ENCODE data around the gene YWHAG.
"Not testable (repeated sequence)": the region's sequence is repeated elsewhere in the genome, so short reads cannot be mapped to it uniquely, and the experiment has no call there.

- TF ChIP-seq POLR2AphosphoS5 (IDR thresholded peaks at IDR 0.05) = not testable (repeated sequence)
- TF ChIP-seq, protein P1, sequence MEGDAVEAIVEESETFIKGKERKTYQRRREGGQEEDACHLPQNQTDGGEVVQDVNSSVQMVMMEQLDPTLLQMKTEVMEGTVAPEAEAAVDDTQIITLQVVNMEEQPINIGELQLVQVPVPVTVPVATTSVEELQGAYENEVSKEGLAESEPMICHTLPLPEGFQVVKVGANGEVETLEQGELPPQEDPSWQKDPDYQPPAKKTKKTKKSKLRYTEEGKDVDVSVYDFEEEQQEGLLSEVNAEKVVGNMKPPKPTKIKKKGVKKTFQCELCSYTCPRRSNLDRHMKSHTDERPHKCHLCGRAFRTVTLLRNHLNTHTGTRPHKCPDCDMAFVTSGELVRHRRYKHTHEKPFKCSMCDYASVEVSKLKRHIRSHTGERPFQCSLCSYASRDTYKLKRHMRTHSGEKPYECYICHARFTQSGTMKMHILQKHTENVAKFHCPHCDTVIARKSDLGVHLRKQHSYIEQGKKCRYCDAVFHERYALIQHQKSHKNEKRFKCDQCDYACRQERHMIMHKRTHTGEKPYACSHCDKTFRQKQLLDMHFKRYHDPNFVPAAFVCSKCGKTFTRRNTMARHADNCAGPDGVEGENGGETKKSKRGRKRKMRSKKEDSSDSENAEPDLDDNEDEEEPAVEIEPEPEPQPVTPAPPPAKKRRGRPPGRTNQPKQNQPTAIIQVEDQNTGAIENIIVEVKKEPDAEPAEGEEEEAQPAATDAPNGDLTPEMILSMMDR (IDR thresholded peaks at IDR 0.05) = not testable (repeated sequence)
Measured at GRCh38 chr7:76387789-76388188, 29.0 kb upstream of the YWHAG start.
